Activated naive CD4-positive, alpha-beta T cell treated with anti-CD3 and anti-CD28 coated beads, Interleukin-2, amount 50 U/mL, for 24 hours (primary cell): ENCODE data around the gene RAB1B.

Experiments used
- H3K27ac Mint-ChIP-seq: one replicate; pipeline ENCODE4 v1.8.0; 2021; ENCODE audit warnings: mild to moderate bottlenecking, mixed read lengths
- H3K27me3 Mint-ChIP-seq: one replicate; pipeline ENCODE4 v1.8.0; 2021; ENCODE audit warnings: mixed read lengths
- H3K36me3 Mint-ChIP-seq: one replicate; pipeline ENCODE4 v1.8.0; 2021; ENCODE audit warnings: mixed read lengths
- H3K4me1 Mint-ChIP-seq: one replicate; pipeline ENCODE4 v1.8.0; 2021; ENCODE audit warnings: mixed read lengths
- H3K4me3 Mint-ChIP-seq: one replicate; pipeline ENCODE4 v1.8.0; 2021; ENCODE audit warnings: mild to moderate bottlenecking, mixed read lengths
- H3K9me3 Mint-ChIP-seq: one replicate; pipeline ENCODE4 v1.8.0; 2021; ENCODE audit warnings: mixed read lengths

Gene RAB1B

DNA sequence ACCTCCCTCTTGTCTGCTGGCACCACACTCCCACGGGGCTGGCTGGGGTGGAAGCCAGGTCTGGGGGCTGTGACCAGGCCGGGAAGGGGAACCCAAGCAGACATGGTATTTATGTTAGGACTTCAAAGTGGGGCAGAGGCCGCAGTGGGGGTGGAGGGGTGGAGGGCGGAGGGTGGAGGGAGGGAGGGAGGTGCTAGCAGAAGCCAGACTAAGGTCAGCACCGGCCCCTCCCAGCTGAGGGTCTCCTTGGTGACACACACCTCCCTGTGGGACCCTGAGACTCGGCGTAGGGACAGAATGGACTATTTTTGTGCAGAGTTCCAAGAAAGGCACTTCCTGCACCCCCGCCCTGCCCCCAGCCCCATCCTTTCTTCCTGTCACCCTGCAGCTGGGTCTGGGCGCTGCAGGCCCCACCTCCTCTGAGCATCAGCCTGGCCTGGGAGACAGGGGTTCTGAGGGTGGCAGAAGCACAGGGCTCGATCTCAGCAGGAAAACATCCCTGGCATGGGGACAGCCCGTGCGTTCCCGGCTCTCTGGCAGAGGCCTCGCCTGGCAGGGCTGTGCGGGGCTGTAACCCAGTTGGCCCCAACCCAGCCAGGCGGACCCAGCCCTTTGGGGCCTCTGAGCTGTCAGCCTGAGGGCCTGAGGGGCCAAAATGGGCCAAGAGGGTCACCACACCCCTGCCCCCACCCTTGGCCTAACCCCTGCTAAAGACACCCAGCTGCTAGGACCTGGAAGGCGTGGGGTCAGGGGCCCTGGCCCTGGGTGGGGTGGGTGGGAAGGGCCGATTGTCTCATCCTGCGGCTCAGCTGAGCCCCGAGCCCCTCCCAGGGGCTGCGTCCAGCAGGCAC lies 58.0 kb downstream of the RAB1B start:
- Mint-ChIP-seq H3K9me3 (no peaks in the 10 kb centered on the region), H3K36me3 (no peaks in the 10 kb centered on the region), H3K4me3 (no peak overlapping the region), H3K4me1 (peaks cover 58% of the 10 kb centered on the region), H3K27ac (peak overlapping the region; percentile 74), H3K27me3 (no peaks in the 10 kb centered on the region)
